ENCODE measurements around the gene MTM1.

The MTM1 gene

DNA sequence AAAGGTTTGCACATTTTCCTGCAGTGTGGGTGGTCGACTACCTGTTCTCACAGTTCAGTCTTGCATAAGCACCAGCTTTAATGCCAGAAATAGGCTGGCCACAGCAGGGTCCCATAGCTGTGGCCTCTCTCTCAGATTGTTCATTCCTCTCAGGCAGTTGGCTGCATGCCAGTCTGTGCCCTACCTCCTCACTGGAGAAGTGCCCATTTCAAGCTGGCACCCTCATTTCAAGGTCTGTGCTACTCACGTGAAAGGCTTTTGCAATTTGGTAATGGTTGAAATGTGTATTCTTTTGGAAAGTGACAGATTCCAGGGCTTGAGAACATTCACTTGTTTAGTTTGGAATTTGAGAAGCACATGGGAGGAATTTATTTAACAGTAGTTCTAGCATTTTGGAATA is 95.9 kb downstream of the MTM1 start:
- DNase-seq (ENCODE audit: low read depth), result no peak

DNA sequence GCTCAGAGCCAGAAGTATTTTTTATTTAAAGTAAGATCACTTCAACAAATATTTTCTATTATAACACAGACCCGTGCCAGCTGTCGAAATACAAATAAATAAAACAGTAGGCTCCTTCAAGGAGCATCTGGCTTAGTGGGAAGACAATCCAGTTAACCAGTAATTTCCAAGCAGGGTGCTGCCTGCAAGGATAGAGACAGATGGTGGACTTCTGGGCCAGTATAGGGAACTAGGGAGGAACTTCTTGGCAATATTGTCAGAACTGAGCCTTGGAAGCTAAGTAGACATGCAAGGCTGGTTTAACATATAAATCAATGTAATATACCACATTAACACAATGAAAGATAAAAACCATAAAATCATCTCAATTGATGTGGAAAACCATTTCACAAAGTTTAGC is 107.8 kb downstream of the MTM1 start:
- DNase-seq (ENCODE audit: low read depth), result no peak

DNA sequence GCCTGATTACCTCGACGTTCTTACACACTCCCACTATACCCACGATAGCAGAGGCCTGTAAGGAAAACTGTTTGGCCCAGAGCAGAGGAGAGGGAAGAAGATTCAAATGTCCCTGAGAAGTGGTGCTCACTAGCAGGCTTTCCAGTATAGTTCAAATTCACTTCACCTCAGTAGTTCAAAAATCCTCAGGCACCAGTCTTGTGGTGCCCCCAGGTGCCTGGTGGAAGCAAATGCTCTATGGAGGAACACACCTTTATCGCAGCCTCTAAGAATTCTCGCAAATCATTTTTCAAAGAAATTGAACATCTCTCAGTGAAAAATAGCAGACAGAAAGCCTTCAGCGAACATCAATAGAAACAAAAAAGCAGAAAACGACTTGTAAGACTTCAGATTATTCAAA is 112.6 kb downstream of the MTM1 start:
- no peak for DNase-seq (ENCODE audit: low read depth)

DNA sequence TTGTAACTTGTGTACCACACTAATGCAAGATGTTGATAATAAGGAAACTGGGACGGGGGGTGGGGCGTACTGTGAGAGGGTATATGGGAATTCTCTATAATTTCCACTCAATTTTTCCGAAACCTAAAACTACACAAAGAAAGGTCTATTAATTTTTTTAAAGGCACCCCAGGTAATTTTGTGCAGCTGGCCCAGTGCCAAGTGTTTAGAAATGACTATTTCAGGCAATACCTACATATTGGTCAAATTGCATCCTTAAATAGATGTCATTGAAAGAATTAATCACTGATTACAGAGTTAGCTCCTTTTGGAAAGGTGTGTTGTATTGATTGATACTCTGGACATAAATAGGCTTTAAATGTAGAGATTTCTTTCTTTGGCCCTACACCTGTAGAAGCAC is 114.7 kb downstream of the MTM1 start:
- no peak for DNase-seq (ENCODE audit: low read depth)

DNA sequence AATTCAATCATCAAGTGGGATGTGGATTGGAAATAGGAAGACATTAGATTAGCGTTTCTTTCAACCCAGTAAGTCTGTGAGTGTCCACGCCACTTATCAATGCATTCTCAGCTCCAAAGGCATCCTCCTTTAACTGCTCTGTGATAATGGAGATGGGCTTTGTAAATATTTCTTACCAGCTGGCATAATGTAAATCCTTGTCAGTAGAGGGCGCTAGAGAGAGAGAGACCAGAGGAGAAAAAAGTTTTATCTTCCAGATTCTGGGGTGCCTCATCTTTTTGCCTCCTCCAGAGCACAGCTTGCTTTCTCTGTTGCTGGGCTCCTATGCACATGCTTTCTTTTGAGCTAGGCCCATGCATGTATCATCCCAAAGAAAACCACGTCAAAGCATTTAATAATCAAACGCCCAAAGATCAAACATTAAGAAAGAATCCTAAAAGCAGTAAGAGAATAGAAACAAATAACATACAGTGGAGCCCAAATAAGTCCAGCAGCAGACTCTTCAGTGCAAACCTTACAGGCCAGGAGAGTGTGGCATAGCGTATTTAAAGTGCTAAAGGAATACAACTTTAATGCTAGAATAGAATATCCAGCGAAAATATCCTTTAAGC is 115.2 kb downstream of the MTM1 start:
- no peak for DNase-seq (ENCODE audit: low read depth)

DNA sequence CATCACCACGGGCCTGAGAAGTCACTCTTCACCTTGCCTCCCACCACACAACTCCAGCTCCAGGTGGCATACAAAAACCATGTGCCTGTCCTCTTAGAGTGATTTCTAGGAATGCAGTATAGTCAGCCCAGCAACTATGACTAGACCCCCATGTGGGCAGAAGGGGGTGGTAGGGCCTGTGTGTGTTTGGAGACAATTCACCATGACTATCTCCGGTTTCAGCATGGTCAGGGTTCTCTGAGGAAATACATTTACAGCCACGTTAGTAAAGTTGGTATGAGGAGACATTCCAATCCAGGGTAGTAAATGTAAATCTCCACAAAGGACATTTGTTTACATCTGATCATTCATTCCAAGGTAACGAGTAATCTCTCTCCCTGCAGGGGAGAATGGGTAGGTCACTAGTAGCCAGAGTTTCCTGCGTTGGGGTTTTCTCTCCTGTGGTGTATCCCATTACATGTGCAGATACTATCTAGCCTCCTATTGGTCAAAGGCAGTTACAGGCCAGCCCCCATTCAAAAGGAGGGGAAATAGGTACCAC is 120.6 kb downstream of the MTM1 start:
- no peak for DNase-seq (ENCODE audit: low read depth)

DNA sequence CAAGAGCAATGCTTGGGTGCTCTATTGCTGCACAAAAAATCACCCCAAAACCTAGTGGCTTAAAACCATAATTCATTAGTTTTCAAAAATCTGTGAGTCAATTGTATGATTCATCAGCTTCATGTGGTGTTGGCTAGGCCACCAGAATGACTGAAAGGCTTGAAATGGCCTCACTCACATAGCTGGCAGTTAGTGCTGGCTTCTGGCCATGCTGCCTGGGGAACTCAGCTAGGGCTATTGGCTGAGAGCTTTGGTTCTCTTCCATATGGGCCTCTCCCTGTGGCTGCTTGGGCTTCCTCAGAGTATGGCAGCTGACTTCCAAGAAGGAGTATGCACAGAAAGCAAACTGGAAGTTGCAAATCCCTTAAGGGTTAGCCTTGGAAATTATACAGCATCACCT is 121.7 kb downstream of the MTM1 start:
- no peak for DNase-seq (ENCODE audit: low read depth)

DNA sequence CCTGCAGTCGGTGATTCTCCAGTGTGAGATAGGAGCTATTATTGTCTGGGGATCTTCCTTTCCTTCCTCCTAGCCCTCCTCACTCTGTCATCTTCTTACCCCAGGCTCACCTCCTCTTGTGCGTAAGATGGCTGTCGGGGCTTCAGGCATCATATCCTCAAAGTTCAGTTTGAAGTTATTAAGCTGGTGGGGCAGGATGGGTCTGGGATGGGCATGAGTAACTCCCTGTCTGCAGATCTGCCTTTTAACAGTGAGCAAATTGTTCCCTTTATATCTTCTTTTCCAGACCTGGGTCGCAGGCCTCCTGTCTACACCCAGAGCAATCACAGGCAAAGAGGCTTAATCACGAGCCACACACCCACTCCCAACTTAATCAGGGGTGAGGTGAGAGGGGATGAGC is 123.9 kb downstream of the MTM1 start:
- DNase-seq (ENCODE audit: low read depth), result no peak

DNA sequence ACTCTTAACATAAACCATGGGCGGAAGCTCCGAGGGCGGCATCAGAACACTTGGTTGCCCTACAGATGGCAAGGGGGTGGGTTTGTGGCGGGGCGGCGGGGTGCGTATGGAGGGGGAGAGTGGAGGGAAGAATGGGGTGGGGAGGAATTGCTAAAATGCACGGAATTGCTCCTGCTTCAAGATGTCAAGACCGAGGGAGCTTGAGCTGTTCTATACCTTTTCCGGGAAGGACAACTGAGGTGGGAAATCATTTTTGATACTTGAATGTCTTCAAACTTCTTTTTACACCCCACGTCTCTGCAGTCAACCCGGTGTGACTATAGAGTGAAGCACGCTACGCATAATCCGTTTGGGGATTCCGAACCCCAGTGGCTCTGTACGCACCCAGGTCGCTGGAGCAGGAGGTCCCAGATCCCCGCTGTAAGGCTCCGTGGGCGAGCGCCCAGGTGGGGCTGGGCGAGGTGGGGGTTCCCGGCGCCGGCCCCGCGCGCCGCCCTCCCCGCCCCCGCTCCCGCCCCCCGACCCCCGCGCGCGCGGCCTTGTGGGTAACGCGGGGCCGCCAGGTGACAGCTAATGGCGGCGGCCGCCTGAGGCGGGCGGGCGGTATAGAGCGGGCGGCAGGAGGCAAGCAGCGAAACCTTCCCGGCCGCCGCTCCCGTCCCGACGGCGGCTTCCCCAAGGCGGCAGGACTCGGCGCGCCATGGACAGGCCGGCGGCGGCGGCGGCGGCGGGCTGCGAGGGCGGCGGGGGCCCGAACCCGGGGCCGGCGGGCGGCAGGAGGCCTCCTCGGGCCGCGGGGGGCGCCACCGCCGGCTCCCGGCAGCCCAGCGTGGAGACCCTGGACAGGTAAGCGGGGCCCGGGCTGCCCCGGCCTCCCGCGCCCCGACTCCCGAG is 124.7 kb downstream of the MTM1 start, which contains the start of gene MTMR1:
Gene MTMR1 (plus strand): TSS at position 566 of the 894 bp plus-strand sequence. CDS start 135 bp downstream, at position 701.
- peak; percentile 48 for DNase-seq (ENCODE audit: low read depth)

DNA sequence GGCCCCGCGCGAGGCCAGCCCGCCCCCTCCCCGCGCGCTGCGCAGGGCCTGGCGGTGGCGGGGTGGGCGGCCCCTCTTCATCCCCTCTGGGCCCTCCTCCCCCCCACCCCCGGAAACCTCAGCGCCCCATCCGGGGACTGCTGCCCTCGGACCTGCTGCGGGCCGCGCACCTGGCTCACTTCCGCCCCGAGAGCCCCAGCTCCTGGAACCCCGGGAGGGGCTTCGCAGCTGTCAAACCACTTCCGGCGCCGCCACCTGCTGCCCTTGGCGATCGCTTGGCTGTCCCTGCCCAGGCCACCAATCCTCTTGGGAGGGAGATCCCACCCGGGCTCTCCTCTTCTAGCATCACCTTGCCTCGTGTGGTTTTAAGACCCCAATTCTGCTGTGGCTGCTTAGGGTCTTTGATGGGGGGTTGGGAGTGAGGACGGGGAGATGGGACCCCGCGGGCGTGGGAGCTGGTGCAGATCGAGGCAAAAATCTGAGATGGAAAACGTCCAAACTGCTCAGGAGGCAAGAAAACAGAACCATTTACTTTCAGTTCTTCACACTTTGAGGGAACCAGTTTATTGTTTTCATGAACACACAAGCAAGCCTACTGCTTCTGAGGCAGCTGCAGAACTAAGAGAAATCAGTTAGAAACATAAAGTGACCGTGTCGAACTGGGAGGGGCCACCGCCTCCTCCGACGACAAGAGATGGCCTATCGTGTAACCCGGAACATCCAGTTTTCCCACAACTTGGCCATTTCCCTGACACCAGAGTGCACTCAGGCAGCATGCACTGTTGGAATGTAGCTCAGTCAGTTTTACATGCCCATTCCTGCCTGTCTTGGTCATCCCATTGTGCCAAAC is 125.5 kb downstream of the MTM1 start:
- DNase-seq (ENCODE audit: low read depth), result peak; percentile 37

DNA sequence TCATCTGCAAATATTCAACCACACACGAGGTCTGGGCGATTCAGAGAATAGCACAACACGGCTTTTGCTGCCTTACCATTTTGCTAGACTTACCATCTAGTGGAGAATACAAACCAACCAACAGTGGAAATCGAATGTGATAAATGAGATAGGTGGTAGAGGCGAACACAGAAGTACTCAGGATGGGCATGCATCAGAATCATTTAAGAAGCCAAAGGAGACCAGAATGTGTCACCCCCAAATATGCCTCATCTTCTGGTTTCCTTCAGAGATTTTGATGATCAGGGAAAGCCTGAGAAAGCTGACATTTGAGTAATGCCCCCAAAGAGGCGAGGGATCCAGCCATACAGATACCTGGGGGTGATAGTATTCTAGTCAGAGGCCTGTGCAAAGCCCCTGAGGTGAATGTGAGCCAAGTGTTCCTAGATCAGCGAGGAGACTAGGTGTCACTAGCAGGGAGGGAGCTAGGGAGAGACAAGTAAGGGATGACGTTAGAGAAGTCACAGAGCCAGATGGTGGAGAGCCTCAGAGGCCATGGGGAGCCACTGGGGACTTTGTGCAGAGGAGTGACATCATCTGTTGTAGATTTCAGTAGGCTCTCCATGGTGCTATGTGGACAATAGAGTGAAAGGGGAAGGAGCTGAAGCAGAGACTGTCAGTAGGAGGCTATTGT is 126.5 kb downstream of the MTM1 start:
- no peak for DNase-seq (ENCODE audit: low read depth)

DNA sequence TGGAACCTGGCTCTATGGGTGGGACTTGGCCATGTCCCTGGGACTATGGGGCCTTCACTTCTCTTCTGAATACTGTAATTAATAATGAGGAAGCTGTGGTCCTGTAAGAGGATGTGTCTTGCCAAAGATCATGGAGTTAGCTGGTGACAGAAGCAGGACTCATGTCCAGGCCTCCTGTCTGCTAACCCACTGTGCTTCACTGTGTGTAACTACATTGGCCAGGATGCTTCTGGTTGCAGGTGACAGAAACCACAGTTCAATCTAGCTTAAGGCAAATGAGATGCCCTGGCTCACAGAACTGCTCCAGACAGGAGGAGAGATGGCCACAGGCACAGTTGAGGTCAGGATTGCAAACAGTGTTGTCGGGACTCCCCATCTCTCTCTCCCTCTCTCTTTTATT is 127.9 kb downstream of the MTM1 start:
- no peak for DNase-seq (ENCODE audit: low read depth)

DNA sequence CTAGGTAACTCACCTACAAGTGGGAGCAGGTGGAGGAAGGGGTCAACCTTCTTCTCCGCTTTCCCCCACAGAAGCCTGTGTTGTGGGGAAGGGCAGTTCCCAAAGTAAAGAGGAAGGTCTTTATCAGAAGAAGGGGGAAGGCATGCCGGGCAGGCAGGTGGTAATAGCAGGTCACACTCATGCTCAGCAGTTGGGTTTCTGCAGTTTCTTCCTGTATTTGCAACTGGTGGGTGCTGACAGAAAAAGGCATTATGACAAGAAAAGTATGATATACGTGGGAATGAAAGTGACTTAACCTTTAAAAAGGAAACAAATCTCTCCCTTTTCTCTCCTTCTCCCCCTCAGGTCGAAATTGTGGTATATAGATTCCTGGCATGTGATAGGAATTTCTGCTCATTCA is 128.4 kb downstream of the MTM1 start:
- no peak for DNase-seq (ENCODE audit: low read depth)

DNA sequence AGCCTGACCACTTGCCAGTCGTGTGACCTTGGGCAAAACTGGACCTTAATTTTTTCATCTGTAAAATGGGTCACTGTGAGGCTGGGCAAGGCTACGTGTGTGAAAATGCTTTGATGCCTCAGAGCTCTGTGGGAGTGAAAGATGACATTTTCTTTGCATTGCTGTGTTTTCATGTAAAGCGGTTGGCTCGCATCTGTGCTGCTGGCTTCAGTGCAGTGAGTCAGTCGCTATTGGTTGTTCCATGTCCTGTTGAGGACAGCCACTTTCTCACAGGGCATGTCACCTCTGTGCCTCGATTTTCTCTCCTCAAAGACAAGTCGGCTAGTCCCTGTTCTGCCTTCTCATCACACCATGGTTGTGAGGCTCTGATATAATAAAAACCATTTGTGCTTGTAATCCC is 129.2 kb downstream of the MTM1 start:
- DNase-seq (ENCODE audit: low read depth), result no peak

DNA sequence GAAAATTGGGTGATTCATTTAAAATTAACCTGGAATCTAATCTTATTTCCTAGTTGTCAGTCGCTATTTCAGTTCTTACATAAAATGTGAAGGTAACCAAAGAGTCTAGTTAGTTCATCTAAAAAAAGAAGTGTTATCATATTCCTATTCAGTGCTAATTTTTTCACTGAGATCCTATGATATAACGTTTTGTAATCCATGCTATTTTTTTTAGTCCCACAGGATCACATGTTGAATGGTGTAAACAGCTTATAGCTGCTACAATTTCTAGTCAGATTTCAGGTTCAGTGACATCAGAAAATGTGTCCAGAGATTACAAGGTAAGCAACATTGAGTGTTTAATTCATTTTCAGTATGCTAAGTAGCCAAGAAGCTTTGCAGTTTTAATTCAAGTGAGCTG is 130.6 kb downstream of the MTM1 start:
- DNase-seq (ENCODE audit: low read depth), result no peak

DNA sequence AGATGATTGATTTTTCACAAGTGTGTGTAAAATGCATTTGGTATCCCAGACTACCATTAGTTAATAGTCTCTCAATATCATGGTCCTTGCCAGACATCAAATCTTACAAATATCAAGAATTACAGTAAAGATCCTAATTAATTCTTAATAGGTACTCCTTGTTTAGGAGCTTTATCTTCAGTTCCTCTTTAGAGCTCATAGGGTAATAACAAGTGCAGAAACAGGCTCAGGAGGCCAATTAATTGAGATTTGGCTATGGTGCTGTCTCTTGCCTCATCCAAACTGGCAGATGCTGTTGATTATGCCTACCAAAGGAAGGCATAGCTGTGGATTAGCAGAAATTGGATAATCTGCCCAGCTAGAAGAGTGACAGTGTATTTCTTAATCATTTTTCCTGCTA is 131.7 kb downstream of the MTM1 start:
- DNase-seq (ENCODE audit: low read depth), result no peak

DNA sequence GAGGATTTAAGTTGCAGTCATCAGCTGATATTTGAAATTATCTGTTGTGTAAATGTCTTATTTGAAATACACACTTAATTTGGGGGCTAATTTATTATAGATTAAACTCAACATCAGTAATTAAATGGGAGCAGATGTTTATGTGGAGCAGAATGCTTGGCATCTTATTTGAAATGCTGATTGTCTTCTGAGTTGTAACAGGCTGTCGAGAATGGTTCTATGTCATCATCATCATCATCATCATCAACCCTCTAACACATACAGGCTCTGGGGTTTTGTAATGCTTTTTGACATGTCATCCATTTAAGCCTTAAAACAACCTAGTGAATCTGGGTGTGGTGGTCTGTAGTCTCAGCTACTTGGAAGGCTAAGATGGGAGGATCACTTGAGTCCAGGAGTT is 133.0 kb downstream of the MTM1 start:
- DNase-seq (ENCODE audit: low read depth), result no peak

DNA sequence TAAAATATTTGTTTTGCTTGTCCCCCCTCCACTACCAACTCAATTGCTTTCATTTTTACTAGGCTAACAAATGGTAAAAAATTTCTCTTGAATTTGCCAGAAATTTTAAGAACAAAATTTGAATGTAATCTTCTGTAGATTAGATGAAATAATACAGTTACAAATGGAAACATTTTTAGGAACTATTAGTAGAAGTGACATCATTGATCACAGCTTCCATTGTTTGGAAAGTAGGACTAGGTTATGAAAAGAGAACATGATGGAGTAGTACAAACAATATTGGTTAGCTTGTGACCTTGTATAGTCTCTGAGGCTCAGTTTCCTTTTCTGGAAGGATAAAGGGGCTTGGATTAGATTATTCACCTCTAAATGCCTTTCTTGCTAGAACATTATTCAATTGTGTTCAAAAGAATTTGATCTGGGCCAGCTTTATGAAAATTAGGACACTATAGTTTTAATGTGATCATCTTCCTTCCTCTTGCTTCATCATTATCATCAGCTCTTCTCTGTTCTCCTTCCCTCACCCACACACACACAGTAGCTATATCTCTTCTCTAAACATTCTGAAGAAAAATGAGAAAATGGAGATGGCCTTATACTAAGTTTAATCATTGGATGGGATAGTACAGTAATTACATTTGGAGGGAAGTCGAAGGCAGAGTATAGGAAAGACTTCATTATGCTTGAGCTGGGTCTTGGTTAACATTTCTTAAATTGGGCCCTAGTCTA is 134.7 kb downstream of the MTM1 start:
- no peak for DNase-seq (ENCODE audit: low read depth)

DNA sequence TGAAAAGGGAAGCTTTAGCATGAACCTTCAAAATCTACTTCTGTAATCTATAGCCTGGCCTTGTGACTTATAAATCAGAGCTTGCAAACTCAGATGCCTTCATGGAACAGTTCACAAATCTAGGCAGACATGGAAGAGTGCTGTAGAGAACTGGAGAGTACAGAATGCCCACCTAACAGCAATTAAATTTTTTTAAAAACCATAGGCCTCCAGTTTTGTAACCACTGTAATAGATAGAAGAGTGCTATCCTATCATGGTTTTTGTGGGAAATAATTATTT is 135.2 kb downstream of the MTM1 start:
- no peak for DNase-seq (ENCODE audit: low read depth)

DNA sequence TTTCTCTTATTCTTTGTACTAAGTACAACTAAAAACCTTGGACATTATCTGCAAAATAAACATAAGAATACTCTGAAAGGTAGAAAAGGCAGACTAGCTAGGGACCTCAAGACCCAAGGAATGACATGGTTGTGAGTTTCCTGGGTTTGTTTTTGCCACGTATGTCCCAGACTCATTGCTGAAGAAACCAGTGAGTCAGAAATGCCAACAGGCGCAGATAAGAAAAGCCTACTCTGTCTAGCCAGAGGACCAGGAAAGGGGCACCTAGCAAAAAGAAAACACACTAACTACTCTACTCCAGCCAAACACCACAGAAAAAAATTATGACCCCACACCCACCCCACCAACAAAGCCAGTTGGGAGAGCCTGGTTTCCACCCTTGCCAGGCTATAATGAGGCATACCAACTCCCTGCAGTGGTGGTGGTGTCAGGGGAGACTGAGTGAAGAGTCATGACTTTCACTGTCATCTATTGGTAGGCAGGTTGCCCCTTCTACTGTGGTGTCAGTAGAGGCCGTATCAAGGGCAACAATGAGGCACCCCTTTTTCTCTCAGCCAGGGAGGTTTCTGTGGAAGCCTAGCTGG is 135.7 kb downstream of the MTM1 start:
- DNase-seq (ENCODE audit: low read depth), result no peak

DNA sequence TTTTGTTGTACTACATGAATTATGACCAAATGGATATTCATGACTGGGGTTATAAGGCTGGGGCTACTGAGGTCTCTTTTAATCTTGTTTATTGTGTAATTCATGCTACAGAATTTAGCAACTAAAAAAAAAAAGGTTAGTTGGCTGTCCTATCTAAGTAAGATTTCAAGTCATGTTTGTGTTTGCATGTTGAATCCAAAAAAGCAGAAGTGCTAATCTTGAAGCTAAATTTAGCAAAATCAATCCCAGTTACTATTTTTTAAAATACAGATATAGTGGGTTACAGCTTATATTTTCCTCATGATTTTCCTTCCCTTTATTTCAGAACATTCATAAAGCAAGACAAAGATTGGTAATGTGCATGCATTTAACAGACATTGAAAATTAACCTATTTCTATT is 144.2 kb downstream of the MTM1 start:
- DNase-seq (ENCODE audit: low read depth), result no peak
